ENCODE data around the gene GTSE1. TPM values are rescaled to one million over a fixed set of nuclear protein-coding genes. Genes with fewer than 3 reads are reported as not detected.

GTSE1 gene
- polyA plus RNA-seq, 2 of the 4 experiments (the other 2 are of a cell fraction): 11.5 to 25.7 TPM

DNA sequence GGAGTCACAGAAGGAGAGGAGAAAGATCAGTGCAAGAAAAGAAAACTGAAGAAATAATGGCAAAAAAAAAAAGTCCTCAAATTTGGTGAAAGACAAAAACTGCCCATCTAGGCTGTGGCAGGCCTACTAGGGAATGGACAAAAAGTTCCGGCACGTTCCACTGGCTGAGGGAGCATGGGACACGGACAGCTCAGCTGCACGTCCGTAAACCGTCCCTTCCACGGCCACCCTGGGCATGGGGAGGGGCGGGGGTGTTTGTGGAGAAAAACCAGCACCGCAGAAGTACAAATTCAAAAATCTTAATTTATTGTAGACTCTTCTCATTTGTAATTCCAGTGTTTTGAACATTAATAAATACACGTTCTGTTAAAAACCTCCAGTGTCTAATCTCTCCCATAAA is 64.2 kb downstream of the GTSE1 start:
- FAIRE-seq: no peak
- ChIA-PET CTCF (no interaction called here), POLR2A (no interaction called here)
- no peaks in the 10 kb centered on the region for H3K4me1 ChIP-seq
- no peak for DNase-seq (ENCODE audit: low read depth in 1 of 2, low spot score in 1 of 2)
- no peak overlapping the region for H3K4me2 ChIP-seq
- 96% methylated on average over 10 of the region's 10 CpGs for WGBS (ENCODE audit: missing lambda C conversion rate)
- no peak for ATAC-seq
- H3K4me3 ChIP-seq: no peak overlapping the region
- TF ChIP-seq EP300 (IDR thresholded peaks at IDR 0.05) (no peak), KDM1A (IDR thresholded peaks at IDR 0.05; ENCODE audit: low read depth) (no peak), FOXS1 (CRISPR knock-in tag; IDR thresholded peaks at IDR 0.05) (no peak), CBX2 (IDR thresholded peaks at IDR 0.05; ENCODE audit: borderline replicate concordance, low read depth) (no peak), POLR2AphosphoS2 (conservative IDR thresholded peaks at IDR 0.05; ENCODE audit: low read length) (no peak), MYC (IDR thresholded peaks at IDR 0.05; ENCODE audit: borderline replicate concordance, low read length) (no peak), NR3C1 (IDR thresholded peaks at IDR 0.05) (no peak), FOSL2 (IDR thresholded peaks at IDR 0.05) (no peak), FOSL2 (CRISPR knock-in tag; IDR thresholded peaks at IDR 0.05) (no peak), TFCP2L1 (CRISPR knock-in tag; IDR thresholded peaks at IDR 0.05) (no peak), ESRRA (IDR thresholded peaks at IDR 0.05; ENCODE audit: borderline replicate concordance, low read length) (no peak), HOXA7 (CRISPR knock-in tag; IDR thresholded peaks at IDR 0.05) (no peak)
- TF ChIP-seq, protein P1, sequence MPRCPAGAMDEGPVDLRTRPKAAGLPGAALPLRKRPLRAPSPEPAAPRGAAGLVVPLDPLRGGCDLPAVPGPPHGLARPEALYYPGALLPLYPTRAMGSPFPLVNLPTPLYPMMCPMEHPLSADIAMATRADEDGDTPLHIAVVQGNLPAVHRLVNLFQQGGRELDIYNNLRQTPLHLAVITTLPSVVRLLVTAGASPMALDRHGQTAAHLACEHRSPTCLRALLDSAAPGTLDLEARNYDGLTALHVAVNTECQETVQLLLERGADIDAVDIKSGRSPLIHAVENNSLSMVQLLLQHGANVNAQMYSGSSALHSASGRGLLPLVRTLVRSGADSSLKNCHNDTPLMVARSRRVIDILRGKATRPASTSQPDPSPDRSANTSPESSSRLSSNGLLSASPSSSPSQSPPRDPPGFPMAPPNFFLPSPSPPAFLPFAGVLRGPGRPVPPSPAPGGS (IDR thresholded peaks at IDR 0.05): no peak
- TF ChIP-seq, protein P2, sequence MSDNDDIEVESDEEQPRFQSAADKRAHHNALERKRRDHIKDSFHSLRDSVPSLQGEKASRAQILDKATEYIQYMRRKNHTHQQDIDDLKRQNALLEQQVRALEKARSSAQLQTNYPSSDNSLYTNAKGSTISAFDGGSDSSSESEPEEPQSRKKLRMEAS (IDR thresholded peaks at IDR 0.05): no peak
- TF ChIP-seq, protein P3, sequence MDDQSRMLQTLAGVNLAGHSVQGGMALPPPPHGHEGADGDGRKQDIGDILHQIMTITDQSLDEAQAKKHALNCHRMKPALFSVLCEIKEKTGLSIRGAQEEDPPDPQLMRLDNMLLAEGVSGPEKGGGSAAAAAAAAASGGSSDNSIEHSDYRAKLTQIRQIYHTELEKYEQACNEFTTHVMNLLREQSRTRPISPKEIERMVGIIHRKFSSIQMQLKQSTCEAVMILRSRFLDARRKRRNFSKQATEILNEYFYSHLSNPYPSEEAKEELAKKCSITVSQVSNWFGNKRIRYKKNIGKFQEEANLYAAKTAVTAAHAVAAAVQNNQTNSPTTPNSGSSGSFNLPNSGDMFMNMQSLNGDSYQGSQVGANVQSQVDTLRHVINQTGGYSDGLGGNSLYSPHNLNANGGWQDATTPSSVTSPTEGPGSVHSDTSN (IDR thresholded peaks at IDR 0.05): no peak
- TF ChIP-seq, protein P4, sequence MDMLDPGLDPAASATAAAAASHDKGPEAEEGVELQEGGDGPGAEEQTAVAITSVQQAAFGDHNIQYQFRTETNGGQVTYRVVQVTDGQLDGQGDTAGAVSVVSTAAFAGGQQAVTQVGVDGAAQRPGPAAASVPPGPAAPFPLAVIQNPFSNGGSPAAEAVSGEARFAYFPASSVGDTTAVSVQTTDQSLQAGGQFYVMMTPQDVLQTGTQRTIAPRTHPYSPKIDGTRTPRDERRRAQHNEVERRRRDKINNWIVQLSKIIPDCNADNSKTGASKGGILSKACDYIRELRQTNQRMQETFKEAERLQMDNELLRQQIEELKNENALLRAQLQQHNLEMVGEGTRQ (IDR thresholded peaks at IDR 0.05): no peak
- no peaks in the 10 kb centered on the region for H3K9me3 ChIP-seq
- H3K27ac ChIP-seq: no peak overlapping the region; a peak in 1 of 6 replicates

DNA sequence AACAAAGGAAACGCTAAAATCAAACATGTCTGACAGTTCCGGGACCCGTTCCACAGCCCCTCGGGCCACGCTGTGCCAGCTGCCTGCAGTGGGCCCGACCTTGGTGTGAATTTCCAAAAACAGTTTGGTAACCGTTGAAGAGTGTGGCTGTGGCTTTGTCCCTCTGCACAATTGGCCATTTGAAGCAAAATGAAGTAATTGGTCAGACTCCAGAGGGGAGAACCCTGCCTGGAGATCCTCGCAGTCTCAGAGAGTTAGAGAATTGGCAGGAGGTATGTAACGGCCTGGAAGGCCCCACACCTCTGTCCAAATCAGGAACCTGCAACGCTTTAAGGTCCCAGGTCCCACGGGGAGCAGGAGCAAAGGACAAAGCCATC is 65.1 kb downstream of the GTSE1 start:
- CTCF ChIA-PET: interaction anchor here (7.8 kb wide), 1 partner anchor 179 kb away, joined by 171 read pairs; no protein-coding TSS in a partner anchor
- H3K4me1 ChIP-seq: no peaks in the 10 kb centered on the region
- DNase-seq (ENCODE audit: low read depth in 1 of 2, low spot score in 1 of 2) (no peak), FAIRE-seq (no peak), ATAC-seq (no peak)
- H3K4me3 ChIP-seq: no peak overlapping the region
- POLR2A ChIA-PET: no interaction called here
- no peak overlapping the region for H3K4me2 ChIP-seq
- 94% methylated on average over 11 of the region's 11 CpGs for WGBS (ENCODE audit: missing lambda C conversion rate)
- no peaks in the 10 kb centered on the region for H3K9me3 ChIP-seq
- H3K27ac ChIP-seq: no peak overlapping the region
- no peak for TF ChIP-seq RFX5 (IDR thresholded peaks at IDR 0.05)
- TF ChIP-seq ZFP36 (IDR thresholded peaks at IDR 0.05; ENCODE audit: borderline replicate concordance, partially characterized antibody): no peak
- no peak for TF ChIP-seq JUN (IDR thresholded peaks at IDR 0.05)
- no peak for TF ChIP-seq ESRRA (IDR thresholded peaks at IDR 0.05; ENCODE audit: borderline replicate concordance, low read length)
- TF ChIP-seq, protein P5, sequence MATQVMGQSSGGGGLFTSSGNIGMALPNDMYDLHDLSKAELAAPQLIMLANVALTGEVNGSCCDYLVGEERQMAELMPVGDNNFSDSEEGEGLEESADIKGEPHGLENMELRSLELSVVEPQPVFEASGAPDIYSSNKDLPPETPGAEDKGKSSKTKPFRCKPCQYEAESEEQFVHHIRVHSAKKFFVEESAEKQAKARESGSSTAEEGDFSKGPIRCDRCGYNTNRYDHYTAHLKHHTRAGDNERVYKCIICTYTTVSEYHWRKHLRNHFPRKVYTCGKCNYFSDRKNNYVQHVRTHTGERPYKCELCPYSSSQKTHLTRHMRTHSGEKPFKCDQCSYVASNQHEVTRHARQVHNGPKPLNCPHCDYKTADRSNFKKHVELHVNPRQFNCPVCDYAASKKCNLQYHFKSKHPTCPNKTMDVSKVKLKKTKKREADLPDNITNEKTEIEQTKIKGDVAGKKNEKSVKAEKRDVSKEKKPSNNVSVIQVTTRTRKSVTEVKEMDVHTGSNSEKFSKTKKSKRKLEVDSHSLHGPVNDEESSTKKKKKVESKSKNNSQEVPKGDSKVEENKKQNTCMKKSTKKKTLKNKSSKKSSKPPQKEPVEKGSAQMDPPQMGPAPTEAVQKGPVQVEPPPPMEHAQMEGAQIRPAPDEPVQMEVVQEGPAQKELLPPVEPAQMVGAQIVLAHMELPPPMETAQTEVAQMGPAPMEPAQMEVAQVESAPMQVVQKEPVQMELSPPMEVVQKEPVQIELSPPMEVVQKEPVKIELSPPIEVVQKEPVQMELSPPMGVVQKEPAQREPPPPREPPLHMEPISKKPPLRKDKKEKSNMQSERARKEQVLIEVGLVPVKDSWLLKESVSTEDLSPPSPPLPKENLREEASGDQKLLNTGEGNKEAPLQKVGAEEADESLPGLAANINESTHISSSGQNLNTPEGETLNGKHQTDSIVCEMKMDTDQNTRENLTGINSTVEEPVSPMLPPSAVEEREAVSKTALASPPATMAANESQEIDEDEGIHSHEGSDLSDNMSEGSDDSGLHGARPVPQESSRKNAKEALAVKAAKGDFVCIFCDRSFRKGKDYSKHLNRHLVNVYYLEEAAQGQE (IDR thresholded peaks at IDR 0.05): no peak
- TF ChIP-seq, protein P6, sequence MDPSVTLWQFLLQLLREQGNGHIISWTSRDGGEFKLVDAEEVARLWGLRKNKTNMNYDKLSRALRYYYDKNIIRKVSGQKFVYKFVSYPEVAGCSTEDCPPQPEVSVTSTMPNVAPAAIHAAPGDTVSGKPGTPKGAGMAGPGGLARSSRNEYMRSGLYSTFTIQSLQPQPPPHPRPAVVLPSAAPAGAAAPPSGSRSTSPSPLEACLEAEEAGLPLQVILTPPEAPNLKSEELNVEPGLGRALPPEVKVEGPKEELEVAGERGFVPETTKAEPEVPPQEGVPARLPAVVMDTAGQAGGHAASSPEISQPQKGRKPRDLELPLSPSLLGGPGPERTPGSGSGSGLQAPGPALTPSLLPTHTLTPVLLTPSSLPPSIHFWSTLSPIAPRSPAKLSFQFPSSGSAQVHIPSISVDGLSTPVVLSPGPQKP (IDR thresholded peaks at IDR 0.05; ENCODE audit: low read depth, low read length): no peak
- no peak for TF ChIP-seq ZNF302 (CRISPR knock-in tag; IDR thresholded peaks at IDR 0.05)
- no peak for TF ChIP-seq GATA3 (IDR thresholded peaks at IDR 0.05; ENCODE audit: borderline replicate concordance)
- no peak for TF ChIP-seq MAZ (IDR thresholded peaks at IDR 0.05; ENCODE audit: borderline replicate concordance, low read depth, low read length)
- no peak for TF ChIP-seq KDM1A (IDR thresholded peaks at IDR 0.05; ENCODE audit: low read depth)
- no peak for TF ChIP-seq NFE2L2 (conservative IDR thresholded peaks at IDR 0.05; ENCODE audit: low read length)
- no peak for TF ChIP-seq JUNB (IDR thresholded peaks at IDR 0.05)
- no peak for TF ChIP-seq SMC3 (IDR thresholded peaks at IDR 0.05)
- TF ChIP-seq, protein P7, sequence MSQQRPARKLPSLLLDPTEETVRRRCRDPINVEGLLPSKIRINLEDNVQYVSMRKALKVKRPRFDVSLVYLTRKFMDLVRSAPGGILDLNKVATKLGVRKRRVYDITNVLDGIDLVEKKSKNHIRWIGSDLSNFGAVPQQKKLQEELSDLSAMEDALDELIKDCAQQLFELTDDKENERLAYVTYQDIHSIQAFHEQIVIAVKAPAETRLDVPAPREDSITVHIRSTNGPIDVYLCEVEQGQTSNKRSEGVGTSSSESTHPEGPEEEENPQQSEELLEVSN (IDR thresholded peaks at IDR 0.05; ENCODE audit: borderline replicate concordance, low read depth): no peak
- TF ChIP-seq, protein P8, sequence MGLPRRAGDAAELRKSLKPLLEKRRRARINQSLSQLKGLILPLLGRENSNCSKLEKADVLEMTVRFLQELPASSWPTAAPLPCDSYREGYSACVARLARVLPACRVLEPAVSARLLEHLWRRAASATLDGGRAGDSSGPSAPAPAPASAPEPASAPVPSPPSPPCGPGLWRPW (IDR thresholded peaks at IDR 0.05): no peak
- TF ChIP-seq CHD4 (IDR thresholded peaks at IDR 0.05; ENCODE audit: borderline replicate concordance): no peak
- TF ChIP-seq FOSB (CRISPR knock-in tag; IDR thresholded peaks at IDR 0.05): no peak
- TF ChIP-seq RARB (CRISPR knock-in tag; IDR thresholded peaks at IDR 0.05): no peak
